Tibial artery (tissue), 4 donors: ENCODE measurements around the gene KRT84.

Experiments used
- DNase-seq, 2 donors: peaks; one replicate each; pipeline ENCODE4 v3.0.0-alpha.2; 2019
- H3K27ac ChIP-seq, 2 donors: fragments of 200-600 bp; sonication (generic) in 1 of 2; 1 replicate in 1 of 2; 2 replicates in 1 of 2; pipeline ENCODE4 v1.5.1; 2018 to 2019; ENCODE audit warnings: mild to moderate bottlenecking in 1 of 2
- H3K27me3 ChIP-seq, 2 donors: fragments of 200-600 bp; sonication (generic) in 1 of 2; one replicate each; pipeline versions ENCODE4 v1.5.1 to v1.6.0; 2016 to 2019
- H3K36me3 ChIP-seq, 3 donors: fragments of 200-600 bp; sonication (generic) in 2 of 3; one replicate each; pipeline ENCODE4 v1.5.1; 2016 to 2019; ENCODE audit warnings: mild to moderate bottlenecking in 2 of 3
- H3K4me1 ChIP-seq, 4 donors: fragments of 200-600 bp; sonication (generic) in 2 of 4; 1 replicate in 3 of 4; 2 replicates in 1 of 4; pipeline ENCODE4 v1.5.1; 2016 to 2019
- H3K4me3 ChIP-seq, 2 donors: fragments of 200-600 bp; sonication (generic) in 1 of 2; 1 replicate in 1 of 2; 2 replicates in 1 of 2; pipeline ENCODE4 v1.5.1; 2018 to 2019; ENCODE audit warnings: mild to moderate bottlenecking in 2 of 2
- H3K9me3 ChIP-seq, 3 donors: fragments of 200-600 bp; sonication (generic) in 1 of 3; one replicate each; pipeline ENCODE4 v1.5.1; 2016 to 2019
- intact Hi-C: fragments of 100-400 bp; cut with DNase I; formaldehyde crosslinking; loops from one replicate; pipeline ENCODE4 v1.15.0; 2023; ENCODE audit warnings: low total_unique reads
- TF ChIP-seq, protein P1 (sequence below), 2 experiments: fragments of 200-600 bp in 1 of 2; fragments of 450-650 bp in 1 of 2; IDR thresholded peaks; one replicate each; pipeline ENCODE4 v1.5.1; 2017 to 2019; ENCODE audit warnings: antibody characterized with exemption in 2 of 2, mild to moderate bottlenecking in 1 of 2, moderate library complexity in 1 of 2

KRT84 gene

GRCh38 chr12:52407918-52408317 is 22.5 kb upstream of the KRT84 start:
- Histone ChIP-seq H3K36me3 (no peaks in the 10 kb centered on the region), H3K4me1 (no peaks in the 10 kb centered on the region), H3K9me3 (no peaks in the 10 kb centered on the region), H3K27ac (no peak overlapping the region), H3K27me3 (peaks cover 0 to 16% of the 10 kb centered on the region in 2 donors), H3K4me3 (no peak overlapping the region)
- intact Hi-C loops: no loop called here
- DNase-seq: no peak
- TF ChIP-seq, protein P1, sequence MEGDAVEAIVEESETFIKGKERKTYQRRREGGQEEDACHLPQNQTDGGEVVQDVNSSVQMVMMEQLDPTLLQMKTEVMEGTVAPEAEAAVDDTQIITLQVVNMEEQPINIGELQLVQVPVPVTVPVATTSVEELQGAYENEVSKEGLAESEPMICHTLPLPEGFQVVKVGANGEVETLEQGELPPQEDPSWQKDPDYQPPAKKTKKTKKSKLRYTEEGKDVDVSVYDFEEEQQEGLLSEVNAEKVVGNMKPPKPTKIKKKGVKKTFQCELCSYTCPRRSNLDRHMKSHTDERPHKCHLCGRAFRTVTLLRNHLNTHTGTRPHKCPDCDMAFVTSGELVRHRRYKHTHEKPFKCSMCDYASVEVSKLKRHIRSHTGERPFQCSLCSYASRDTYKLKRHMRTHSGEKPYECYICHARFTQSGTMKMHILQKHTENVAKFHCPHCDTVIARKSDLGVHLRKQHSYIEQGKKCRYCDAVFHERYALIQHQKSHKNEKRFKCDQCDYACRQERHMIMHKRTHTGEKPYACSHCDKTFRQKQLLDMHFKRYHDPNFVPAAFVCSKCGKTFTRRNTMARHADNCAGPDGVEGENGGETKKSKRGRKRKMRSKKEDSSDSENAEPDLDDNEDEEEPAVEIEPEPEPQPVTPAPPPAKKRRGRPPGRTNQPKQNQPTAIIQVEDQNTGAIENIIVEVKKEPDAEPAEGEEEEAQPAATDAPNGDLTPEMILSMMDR (IDR thresholded peaks at IDR 0.05): no peak

DNA sequence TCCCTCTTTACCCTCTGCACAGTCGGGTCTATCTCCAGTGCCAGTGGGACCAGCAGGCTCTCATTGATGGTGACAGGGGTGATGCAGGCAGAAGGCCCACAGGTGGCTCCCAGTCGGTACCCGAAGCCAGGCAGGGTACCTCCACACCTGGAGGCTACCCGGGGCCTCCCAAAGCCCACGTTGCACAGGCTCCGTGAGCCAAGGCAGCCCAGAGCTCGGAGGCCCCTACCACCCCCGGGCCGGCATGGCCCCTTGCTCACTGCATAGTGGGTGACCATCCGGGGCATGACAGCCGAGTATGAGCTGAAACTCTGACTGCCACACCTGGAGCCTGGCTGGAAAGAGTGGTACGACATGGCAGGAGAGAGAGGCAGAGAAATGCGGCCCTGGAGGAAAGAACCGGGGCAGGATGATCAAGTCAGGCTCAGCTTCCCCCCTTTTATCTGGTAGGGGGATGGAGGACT is 20.5 kb upstream of the KRT84 start, which contains the start of gene KRT82:
Gene KRT82, minus strand, starts transcription at position 414 of the 464 bp plus-strand sequence. Its CDS starts 58 bp downstream, at position 356.
- no peak for DNase-seq
- intact Hi-C loops: no loop called here
- Histone ChIP-seq H3K4me3 (no peak within 1 kb of the TSS), H3K9me3 (no peaks in the 10 kb centered on the region), H3K27ac (no peak within 1 kb of the TSS), H3K27me3 (peaks cover 0 to 15% of the 10 kb centered on the region in 2 donors), H3K36me3 (no peaks in the 10 kb centered on the region), H3K4me1 (no peaks in the 10 kb centered on the region)
- TF ChIP-seq, protein P1 (IDR thresholded peaks at IDR 0.05): no peak

GRCh38 chr12:52404951-52405350 is 19.5 kb upstream of the KRT84 start:
- Histone ChIP-seq H3K36me3 (no peaks in the 10 kb centered on the region), H3K4me3 (no peak overlapping the region), H3K4me1 (no peaks in the 10 kb centered on the region), H3K9me3 (no peaks in the 10 kb centered on the region), H3K27me3 (peaks cover 0 to 25% of the 10 kb centered on the region in 2 donors), H3K27ac (no peak overlapping the region)
- TF ChIP-seq, protein P1 (IDR thresholded peaks at IDR 0.05): no peak
- no peak for DNase-seq
- intact Hi-C loops: no loop called here

- H3K27ac ChIP-seq: no peak overlapping the region
- no peak for DNase-seq
- H3K9me3 ChIP-seq: no peaks in the 10 kb centered on the region
- TF ChIP-seq, protein P1 (IDR thresholded peaks at IDR 0.05): no peak
- peaks cover 0 to 38% of the 10 kb centered on the region in 2 donors for H3K27me3 ChIP-seq
- H3K4me1 ChIP-seq: no peaks in the 10 kb centered on the region
- H3K36me3 ChIP-seq: no peaks in the 10 kb centered on the region
- no peak overlapping the region for H3K4me3 ChIP-seq
- intact Hi-C loops: no loop called here
These were observed 18.1 kb upstream of the KRT84 start for GRCh38 chr12:52403561-52403960.

- Histone ChIP-seq H3K27ac (no peak overlapping the region), H3K4me1 (no peaks in the 10 kb centered on the region), H3K4me3 (no peak overlapping the region), H3K9me3 (no peaks in the 10 kb centered on the region), H3K27me3 (peaks cover 0 to 35% of the 10 kb centered on the region in 2 donors), H3K36me3 (no peaks in the 10 kb centered on the region)
- intact Hi-C loops: no loop called here
- no peak for DNase-seq
- TF ChIP-seq, protein P1 (IDR thresholded peaks at IDR 0.05): no peak
These were observed 17.6 kb upstream of the KRT84 start for GRCh38 chr12:52402873-52403540.
